Osteoblast (primary cell): ENCODE data around the gene ARFIP1. TPM values are rescaled to one million over a fixed set of nuclear protein-coding genes. Genes with fewer than 3 reads are reported as not detected.

Experiments
- DNase-seq: peaks from one replicate; pipeline ENCODE4 v3.0.0; 2011; ENCODE audit warnings: low spot score, mixed read lengths; ENCODE audit not compliant: insufficient read length; ENCODE audit errors: missing footprints
- H2AFZ ChIP-seq: 2 replicates; pipeline ENCODE4 v1.6.0; 2011; ENCODE audit warnings: mild to moderate bottlenecking, low read length
- H3K27ac ChIP-seq: 2 replicates; pipeline ENCODE4 v1.5.1; 2011; ENCODE audit warnings: mild to moderate bottlenecking, low read depth, low read length, moderate library complexity
- H3K27me3 ChIP-seq: 2 replicates; pipeline ENCODE4 v1.6.0; 2012; ENCODE audit warnings: mild to moderate bottlenecking, control low read depth, inconsistent platforms, low read length, moderate library complexity; ENCODE audit not compliant: insufficient read depth
- H3K36me3 ChIP-seq: 2 replicates; pipeline ENCODE4 v1.5.1; 2011; ENCODE audit warnings: mild to moderate bottlenecking, low read length, control low read depth, moderate library complexity; ENCODE audit not compliant: insufficient read depth
- H3K4me1 ChIP-seq: 2 replicates; pipeline ENCODE4 v1.5.1; 2011; ENCODE audit warnings: mild to moderate bottlenecking, low read length, control low read depth, moderate library complexity; ENCODE audit not compliant: insufficient read depth
- H3K4me2 ChIP-seq: 2 replicates; pipeline ENCODE4 v1.6.0; 2011; ENCODE audit warnings: mild to moderate bottlenecking, low read length; ENCODE audit not compliant: insufficient read depth
- H3K4me3 ChIP-seq: fragments of 200-600 bp; sonication (generic); 3 replicates; pipeline ENCODE4 v1.5.1; 2012; ENCODE audit warnings: mild to moderate bottlenecking, low read length, inconsistent platforms; ENCODE audit not compliant: insufficient read depth
- H3K79me2 ChIP-seq: 2 replicates; pipeline ENCODE4 v1.6.0; 2012; ENCODE audit warnings: mild to moderate bottlenecking, low read length, control low read depth, inconsistent platforms; ENCODE audit not compliant: insufficient read depth
- H3K9me3 ChIP-seq: 2 replicates; pipeline ENCODE4 v1.5.1; 2011; ENCODE audit warnings: low read depth, low read length, control low read depth
- H4K20me1 ChIP-seq: 2 replicates; pipeline ENCODE4 v1.6.0; 2012; ENCODE audit warnings: mild to moderate bottlenecking, low read length, control low read depth; ENCODE audit not compliant: insufficient read depth
- total RNA-seq: library from RNA; depleted of rRNA; stranded (reverse); fragments of >200 nt; gene quantifications from 2 replicates; pipeline ENCODE4 v1.2.3, GENCODE V29; 2012
- TF ChIP-seq, protein P1 (sequence below): IDR thresholded peaks from 2 replicates; pipeline ENCODE4 v1.5.1; 2011; ENCODE audit warnings: mild to moderate bottlenecking, low read depth, low read length, moderate library complexity; ENCODE audit errors: extremely low read depth

Gene ARFIP1
- total RNA-seq, 1 donor: 38.7 TPM

GRCh38 chr4:152935143-152935542, 155.4 kb downstream of the ARFIP1 start:
- TF ChIP-seq, protein P1, sequence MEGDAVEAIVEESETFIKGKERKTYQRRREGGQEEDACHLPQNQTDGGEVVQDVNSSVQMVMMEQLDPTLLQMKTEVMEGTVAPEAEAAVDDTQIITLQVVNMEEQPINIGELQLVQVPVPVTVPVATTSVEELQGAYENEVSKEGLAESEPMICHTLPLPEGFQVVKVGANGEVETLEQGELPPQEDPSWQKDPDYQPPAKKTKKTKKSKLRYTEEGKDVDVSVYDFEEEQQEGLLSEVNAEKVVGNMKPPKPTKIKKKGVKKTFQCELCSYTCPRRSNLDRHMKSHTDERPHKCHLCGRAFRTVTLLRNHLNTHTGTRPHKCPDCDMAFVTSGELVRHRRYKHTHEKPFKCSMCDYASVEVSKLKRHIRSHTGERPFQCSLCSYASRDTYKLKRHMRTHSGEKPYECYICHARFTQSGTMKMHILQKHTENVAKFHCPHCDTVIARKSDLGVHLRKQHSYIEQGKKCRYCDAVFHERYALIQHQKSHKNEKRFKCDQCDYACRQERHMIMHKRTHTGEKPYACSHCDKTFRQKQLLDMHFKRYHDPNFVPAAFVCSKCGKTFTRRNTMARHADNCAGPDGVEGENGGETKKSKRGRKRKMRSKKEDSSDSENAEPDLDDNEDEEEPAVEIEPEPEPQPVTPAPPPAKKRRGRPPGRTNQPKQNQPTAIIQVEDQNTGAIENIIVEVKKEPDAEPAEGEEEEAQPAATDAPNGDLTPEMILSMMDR: no peak
- H3K4me1 ChIP-seq: no peaks in the 10 kb centered on the region
- H3K4me2 ChIP-seq: no peak overlapping the region
- no peaks in the 10 kb centered on the region for H3K9me3 ChIP-seq
- H3K79me2 ChIP-seq: no peaks in the 10 kb centered on the region
- DNase-seq: peak; percentile 82
- H3K36me3 ChIP-seq: no peaks in the 10 kb centered on the region
- H2AFZ ChIP-seq: no peak overlapping the region
- no peak overlapping the region for H3K27ac ChIP-seq
- H4K20me1 ChIP-seq: no peaks in the 10 kb centered on the region
- H3K4me3 ChIP-seq: no peak overlapping the region
- peaks cover 64% of the 10 kb centered on the region for H3K27me3 ChIP-seq

- no peak within 1 kb of the TSS for H2AFZ ChIP-seq
- DNase-seq: peak; percentile 92
- H3K4me3 ChIP-seq: peak within 1 kb of the TSS; percentile 64
These were observed 156.1 kb downstream of the ARFIP1 start, which contains the start of gene FHDC1 for GRCh38 chr4:152935631-152936445. Gene FHDC1 (plus strand): TSS chr4:152936323. CDS start chr4:152943058, 6,735 bp downstream.

GRCh38 chr4:152936446-152937335, 156.9 kb downstream of the ARFIP1 start:
- H4K20me1 ChIP-seq: no peaks in the 10 kb centered on the region
- H3K4me3 ChIP-seq: peak overlapping the region; percentile 64
- DNase-seq: peak; percentile 93
- no peaks in the 10 kb centered on the region for H3K9me3 ChIP-seq
- TF ChIP-seq, protein P1: no peak
- peaks cover 75% of the 10 kb centered on the region for H3K27me3 ChIP-seq
- H3K4me2 ChIP-seq: peak overlapping the region; percentile 72
- no peak overlapping the region for H3K27ac ChIP-seq
- no peaks in the 10 kb centered on the region for H3K4me1 ChIP-seq
- H3K79me2 ChIP-seq: no peaks in the 10 kb centered on the region
- H3K36me3 ChIP-seq: no peaks in the 10 kb centered on the region
- no peak overlapping the region for H2AFZ ChIP-seq

More at GRCh38 chr4:152935631-152936445, 156.1 kb downstream of the ARFIP1 start, which contains the start of gene FHDC1:
- Histone ChIP-seq H3K4me2 (peak within 1 kb of the TSS; percentile 72), H3K27me3 (peaks cover 71% of the 10 kb centered on the region), H3K9me3 (no peaks in the 10 kb centered on the region), H3K36me3 (no peaks in the 10 kb centered on the region), H4K20me1 (no peaks in the 10 kb centered on the region), H3K27ac (no peak within 1 kb of the TSS), H3K4me1 (no peaks in the 10 kb centered on the region), H3K79me2 (no peaks in the 10 kb centered on the region)
- TF ChIP-seq, protein P1: no peak
